WTC11 (cell line): ENCODE data around the gene USH1C. TPM values are rescaled to one million over a fixed set of nuclear protein-coding genes. Genes with fewer than 3 reads are reported as not detected.

Experiments used
- ATAC-seq: fragments of 200-7000 bp; cut with Tn5 transposase; 2 replicates; pipeline ENCODE4 v1.10.0; 2021; ENCODE audit warnings: mild to moderate bottlenecking, moderate library complexity
- CTCF ChIA-PET: fragments of 300-600 bp; sonication (Branson Sonifier 250); formaldehyde crosslinking; loops from one replicate; lab custom pipeline; 2021; ENCODE audit warnings: antibody characterized with exemption; lab: Charles Lee
- POLR2A ChIA-PET: fragments of 350-600 bp; sonication (Branson Sonifier 250); formaldehyde crosslinking; loops from one replicate; lab custom pipeline; 2021; ENCODE audit warnings: antibody characterized with exemption; lab: Charles Lee
- DNase-seq: peaks from one replicate; pipeline ENCODE4 v3.0.0; 2021; ENCODE audit warnings: low spot score
- H3K27ac Mint-ChIP-seq: 2 replicates; pipeline ENCODE4 v1.8.0; 2021; ENCODE audit warnings: mixed read lengths
- H3K27me3 Mint-ChIP-seq: 2 replicates; pipeline ENCODE4 v1.8.0; 2021; ENCODE audit warnings: low read depth, mild to moderate bottlenecking, moderate library complexity, mixed read lengths
- H3K36me3 Mint-ChIP-seq: 2 replicates; pipeline ENCODE4 v1.8.0; 2021; ENCODE audit warnings: mixed read lengths
- H3K4me1 Mint-ChIP-seq: 2 replicates; pipeline ENCODE4 v1.8.0; 2022; ENCODE audit warnings: mixed read lengths
- H3K4me3 Mint-ChIP-seq: 2 replicates; pipeline ENCODE4 v1.8.0; 2021; ENCODE audit warnings: mild to moderate bottlenecking, moderate library complexity, mixed read lengths
- H3K9me3 Mint-ChIP-seq: 2 replicates; pipeline ENCODE4 v1.8.0; 2021; ENCODE audit warnings: mixed read lengths
- CTCF ChIP-seq: fragments of 200-600 bp; IDR thresholded peaks from 2 replicates; pipeline ENCODE4 v1.8.0; 2022; ENCODE audit warnings: antibody characterized with exemption
- ELF4 ChIP-seq: sonication (generic); formaldehyde crosslinking; IDR thresholded peaks from 2 replicates; pipeline ENCODE4 v1.8.1; 2022; ENCODE audit warnings: low read depth, mild to moderate bottlenecking, moderate library complexity, missing genetic modification reagents
- ETV6 ChIP-seq: sonication (generic); formaldehyde crosslinking; IDR thresholded peaks from 2 replicates; pipeline ENCODE4 v1.8.1; 2022; ENCODE audit warnings: mild to moderate bottlenecking, missing genetic modification reagents
- GABPB1 ChIP-seq: sonication (generic); formaldehyde crosslinking; IDR thresholded peaks from 2 replicates; pipeline ENCODE4 v1.8.1; 2023; ENCODE audit warnings: mild to moderate bottlenecking, missing genetic modification reagents
- MXD4 ChIP-seq: fragments of 250-450 bp; sonication (Bioruptor Pico); IDR thresholded peaks from 2 replicates; pipeline ENCODE4 v1.8.0; 2021; ENCODE audit warnings: mild to moderate bottlenecking, moderate library complexity, borderline replicate concordance
- NR2C2 ChIP-seq: sonication (generic); formaldehyde crosslinking; IDR thresholded peaks from 2 replicates; pipeline ENCODE4 v1.8.0; 2022; ENCODE audit warnings: mild to moderate bottlenecking, missing genetic modification reagents
- NR3C1 ChIP-seq: sonication (generic); formaldehyde crosslinking; conservative IDR thresholded peaks from 2 replicates; pipeline ENCODE4 v1.8.1; 2023; ENCODE audit warnings: low read depth, mild to moderate bottlenecking, missing genetic modification reagents
- PRRX2 ChIP-seq: fragments of 250-450 bp; sonication (Bioruptor Pico); IDR thresholded peaks from 2 replicates; pipeline ENCODE4 v1.8.0; 2021; ENCODE audit warnings: mild to moderate bottlenecking
- SOX15 ChIP-seq: fragments of 250-450 bp; sonication (Bioruptor Pico); IDR thresholded peaks from 2 replicates; pipeline ENCODE4 v1.9.0; 2021; ENCODE audit warnings: mild to moderate bottlenecking
- SP1 ChIP-seq: sonication (generic); formaldehyde crosslinking; conservative IDR thresholded peaks from 2 replicates; pipeline ENCODE4 v1.8.1; 2022; ENCODE audit warnings: missing genetic modification reagents
- TEAD4 ChIP-seq: sonication (generic); formaldehyde crosslinking; IDR thresholded peaks from 2 replicates; pipeline ENCODE4 v1.8.0; 2022; ENCODE audit warnings: mild to moderate bottlenecking, missing genetic modification reagents
- ZNF219 ChIP-seq: sonication (generic); formaldehyde crosslinking; IDR thresholded peaks from 2 replicates; pipeline ENCODE4 v1.8.0; 2023; ENCODE audit warnings: missing genetic modification reagents, mild to moderate bottlenecking, borderline replicate concordance
- total RNA-seq: library from RNA; stranded (reverse); gene quantifications from 3 replicates; pipeline ENCODE4 v1.2.3, GENCODE V29; 2021
- TF ChIP-seq, protein P1 (sequence below): fragments of 250-450 bp; sonication (Bioruptor Pico); IDR thresholded peaks from 2 replicates; pipeline ENCODE4 v1.9.0; 2021; ENCODE audit warnings: mild to moderate bottlenecking
- TF ChIP-seq, protein P2 (sequence below): sonication (generic); formaldehyde crosslinking; IDR thresholded peaks from 2 replicates; pipeline ENCODE4 v1.8.0; 2022; ENCODE audit warnings: mild to moderate bottlenecking, missing genetic modification reagents
- TF ChIP-seq, protein P3 (sequence below): sonication (generic); formaldehyde crosslinking; IDR thresholded peaks from 2 replicates; pipeline ENCODE4 v1.8.1; 2023; ENCODE audit warnings: mild to moderate bottlenecking, missing genetic modification reagents, moderate library complexity
- TF ChIP-seq, protein P4 (sequence below): fragments of 250-450 bp; sonication (Bioruptor Pico); IDR thresholded peaks from 2 replicates; pipeline ENCODE4 v1.9.0; 2021; ENCODE audit warnings: moderate library complexity, mild to moderate bottlenecking, inconsistent platforms, borderline replicate concordance
- TF ChIP-seq, protein P5 (sequence below): sonication (generic); formaldehyde crosslinking; IDR thresholded peaks from 2 replicates; pipeline ENCODE4 v1.8.1; 2023; ENCODE audit warnings: mild to moderate bottlenecking, moderate library complexity, missing genetic modification reagents
- TF ChIP-seq, protein P6 (sequence below): fragments of 250-450 bp; sonication (Bioruptor Pico); IDR thresholded peaks from 2 replicates; pipeline ENCODE4 v1.9.0; 2021; ENCODE audit warnings: mild to moderate bottlenecking, borderline replicate concordance
- TF ChIP-seq, protein P7 (sequence below): sonication (generic); formaldehyde crosslinking; IDR thresholded peaks from 2 replicates; pipeline ENCODE4 v1.8.1; 2023; ENCODE audit warnings: mild to moderate bottlenecking, missing genetic modification reagents
- TF ChIP-seq, protein P8 (sequence below): sonication (generic); formaldehyde crosslinking; IDR thresholded peaks from 2 replicates; pipeline ENCODE4 v1.8.1; 2023; ENCODE audit warnings: mild to moderate bottlenecking, missing genetic modification reagents

The USH1C gene
- total RNA-seq, 1 experiment from 2014 or later, result 3.9 TPM

- no peaks in the 10 kb centered on the region; the same call in 1 of the 2 replicates for H3K9me3 Mint-ChIP-seq
- TF ChIP-seq, protein P1, sequence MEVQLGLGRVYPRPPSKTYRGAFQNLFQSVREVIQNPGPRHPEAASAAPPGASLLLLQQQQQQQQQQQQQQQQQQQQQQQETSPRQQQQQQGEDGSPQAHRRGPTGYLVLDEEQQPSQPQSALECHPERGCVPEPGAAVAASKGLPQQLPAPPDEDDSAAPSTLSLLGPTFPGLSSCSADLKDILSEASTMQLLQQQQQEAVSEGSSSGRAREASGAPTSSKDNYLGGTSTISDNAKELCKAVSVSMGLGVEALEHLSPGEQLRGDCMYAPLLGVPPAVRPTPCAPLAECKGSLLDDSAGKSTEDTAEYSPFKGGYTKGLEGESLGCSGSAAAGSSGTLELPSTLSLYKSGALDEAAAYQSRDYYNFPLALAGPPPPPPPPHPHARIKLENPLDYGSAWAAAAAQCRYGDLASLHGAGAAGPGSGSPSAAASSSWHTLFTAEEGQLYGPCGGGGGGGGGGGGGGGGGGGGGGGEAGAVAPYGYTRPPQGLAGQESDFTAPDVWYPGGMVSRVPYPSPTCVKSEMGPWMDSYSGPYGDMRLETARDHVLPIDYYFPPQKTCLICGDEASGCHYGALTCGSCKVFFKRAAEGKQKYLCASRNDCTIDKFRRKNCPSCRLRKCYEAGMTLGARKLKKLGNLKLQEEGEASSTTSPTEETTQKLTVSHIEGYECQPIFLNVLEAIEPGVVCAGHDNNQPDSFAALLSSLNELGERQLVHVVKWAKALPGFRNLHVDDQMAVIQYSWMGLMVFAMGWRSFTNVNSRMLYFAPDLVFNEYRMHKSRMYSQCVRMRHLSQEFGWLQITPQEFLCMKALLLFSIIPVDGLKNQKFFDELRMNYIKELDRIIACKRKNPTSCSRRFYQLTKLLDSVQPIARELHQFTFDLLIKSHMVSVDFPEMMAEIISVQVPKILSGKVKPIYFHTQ (CRISPR knock-in tag), result no peak
- TF ChIP-seq, protein P2, sequence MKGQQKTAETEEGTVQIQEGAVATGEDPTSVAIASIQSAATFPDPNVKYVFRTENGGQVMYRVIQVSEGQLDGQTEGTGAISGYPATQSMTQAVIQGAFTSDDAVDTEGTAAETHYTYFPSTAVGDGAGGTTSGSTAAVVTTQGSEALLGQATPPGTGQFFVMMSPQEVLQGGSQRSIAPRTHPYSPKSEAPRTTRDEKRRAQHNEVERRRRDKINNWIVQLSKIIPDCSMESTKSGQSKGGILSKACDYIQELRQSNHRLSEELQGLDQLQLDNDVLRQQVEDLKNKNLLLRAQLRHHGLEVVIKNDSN (CRISPR knock-in tag), result no peak
- TF ChIP-seq GABPB1 (CRISPR knock-in tag) (no peak), ELF4 (no peak), TEAD4 (CRISPR knock-in tag) (no peak), NR3C1 (CRISPR knock-in tag) (no peak), ETV6 (CRISPR knock-in tag) (no peak), PRRX2 (CRISPR knock-in tag) (no peak), NR2C2 (CRISPR knock-in tag) (no peak), SP1 (no peak), MXD4 (CRISPR knock-in tag) (no peak), ZNF219 (CRISPR knock-in tag) (no peak), SOX15 (CRISPR knock-in tag) (no peak), CTCF (no peak)
- TF ChIP-seq, protein P3, sequence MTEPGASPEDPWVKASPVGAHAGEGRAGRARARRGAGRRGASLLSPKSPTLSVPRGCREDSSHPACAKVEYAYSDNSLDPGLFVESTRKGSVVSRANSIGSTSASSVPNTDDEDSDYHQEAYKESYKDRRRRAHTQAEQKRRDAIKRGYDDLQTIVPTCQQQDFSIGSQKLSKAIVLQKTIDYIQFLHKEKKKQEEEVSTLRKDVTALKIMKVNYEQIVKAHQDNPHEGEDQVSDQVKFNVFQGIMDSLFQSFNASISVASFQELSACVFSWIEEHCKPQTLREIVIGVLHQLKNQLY (CRISPR knock-in tag), result no peak
- TF ChIP-seq, protein P4, sequence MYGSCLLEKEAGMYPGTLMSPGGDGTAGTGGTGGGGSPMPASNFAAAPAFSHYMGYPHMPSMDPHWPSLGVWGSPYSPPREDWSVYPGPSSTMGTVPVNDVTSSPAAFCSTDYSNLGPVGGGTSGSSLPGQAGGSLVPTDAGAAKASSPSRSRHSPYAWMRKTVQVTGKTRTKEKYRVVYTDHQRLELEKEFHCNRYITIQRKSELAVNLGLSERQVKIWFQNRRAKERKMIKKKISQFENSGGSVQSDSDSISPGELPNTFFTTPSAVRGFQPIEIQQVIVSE, result no peak
- TF ChIP-seq, protein P5, sequence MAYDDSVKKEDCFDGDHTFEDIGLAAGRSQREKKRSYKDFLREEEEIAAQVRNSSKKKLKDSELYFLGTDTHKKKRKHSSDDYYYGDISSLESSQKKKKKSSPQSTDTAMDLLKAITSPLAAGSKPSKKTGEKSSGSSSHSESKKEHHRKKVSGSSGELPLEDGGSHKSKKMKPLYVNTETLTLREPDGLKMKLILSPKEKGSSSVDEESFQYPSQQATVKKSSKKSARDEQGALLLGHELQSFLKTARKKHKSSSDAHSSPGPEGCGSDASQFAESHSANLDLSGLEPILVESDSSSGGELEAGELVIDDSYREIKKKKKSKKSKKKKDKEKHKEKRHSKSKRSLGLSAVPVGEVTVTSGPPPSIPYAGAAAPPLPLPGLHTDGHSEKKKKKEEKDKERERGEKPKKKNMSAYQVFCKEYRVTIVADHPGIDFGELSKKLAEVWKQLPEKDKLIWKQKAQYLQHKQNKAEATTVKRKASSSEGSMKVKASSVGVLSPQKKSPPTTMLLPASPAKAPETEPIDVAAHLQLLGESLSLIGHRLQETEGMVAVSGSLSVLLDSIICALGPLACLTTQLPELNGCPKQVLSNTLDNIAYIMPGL (CRISPR knock-in tag), result no peak
- TF ChIP-seq, protein P6, sequence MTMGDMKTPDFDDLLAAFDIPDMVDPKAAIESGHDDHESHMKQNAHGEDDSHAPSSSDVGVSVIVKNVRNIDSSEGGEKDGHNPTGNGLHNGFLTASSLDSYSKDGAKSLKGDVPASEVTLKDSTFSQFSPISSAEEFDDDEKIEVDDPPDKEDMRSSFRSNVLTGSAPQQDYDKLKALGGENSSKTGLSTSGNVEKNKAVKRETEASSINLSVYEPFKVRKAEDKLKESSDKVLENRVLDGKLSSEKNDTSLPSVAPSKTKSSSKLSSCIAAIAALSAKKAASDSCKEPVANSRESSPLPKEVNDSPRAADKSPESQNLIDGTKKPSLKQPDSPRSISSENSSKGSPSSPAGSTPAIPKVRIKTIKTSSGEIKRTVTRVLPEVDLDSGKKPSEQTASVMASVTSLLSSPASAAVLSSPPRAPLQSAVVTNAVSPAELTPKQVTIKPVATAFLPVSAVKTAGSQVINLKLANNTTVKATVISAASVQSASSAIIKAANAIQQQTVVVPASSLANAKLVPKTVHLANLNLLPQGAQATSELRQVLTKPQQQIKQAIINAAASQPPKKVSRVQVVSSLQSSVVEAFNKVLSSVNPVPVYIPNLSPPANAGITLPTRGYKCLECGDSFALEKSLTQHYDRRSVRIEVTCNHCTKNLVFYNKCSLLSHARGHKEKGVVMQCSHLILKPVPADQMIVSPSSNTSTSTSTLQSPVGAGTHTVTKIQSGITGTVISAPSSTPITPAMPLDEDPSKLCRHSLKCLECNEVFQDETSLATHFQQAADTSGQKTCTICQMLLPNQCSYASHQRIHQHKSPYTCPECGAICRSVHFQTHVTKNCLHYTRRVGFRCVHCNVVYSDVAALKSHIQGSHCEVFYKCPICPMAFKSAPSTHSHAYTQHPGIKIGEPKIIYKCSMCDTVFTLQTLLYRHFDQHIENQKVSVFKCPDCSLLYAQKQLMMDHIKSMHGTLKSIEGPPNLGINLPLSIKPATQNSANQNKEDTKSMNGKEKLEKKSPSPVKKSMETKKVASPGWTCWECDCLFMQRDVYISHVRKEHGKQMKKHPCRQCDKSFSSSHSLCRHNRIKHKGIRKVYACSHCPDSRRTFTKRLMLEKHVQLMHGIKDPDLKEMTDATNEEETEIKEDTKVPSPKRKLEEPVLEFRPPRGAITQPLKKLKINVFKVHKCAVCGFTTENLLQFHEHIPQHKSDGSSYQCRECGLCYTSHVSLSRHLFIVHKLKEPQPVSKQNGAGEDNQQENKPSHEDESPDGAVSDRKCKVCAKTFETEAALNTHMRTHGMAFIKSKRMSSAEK, result no peak
- TF ChIP-seq, protein P7, sequence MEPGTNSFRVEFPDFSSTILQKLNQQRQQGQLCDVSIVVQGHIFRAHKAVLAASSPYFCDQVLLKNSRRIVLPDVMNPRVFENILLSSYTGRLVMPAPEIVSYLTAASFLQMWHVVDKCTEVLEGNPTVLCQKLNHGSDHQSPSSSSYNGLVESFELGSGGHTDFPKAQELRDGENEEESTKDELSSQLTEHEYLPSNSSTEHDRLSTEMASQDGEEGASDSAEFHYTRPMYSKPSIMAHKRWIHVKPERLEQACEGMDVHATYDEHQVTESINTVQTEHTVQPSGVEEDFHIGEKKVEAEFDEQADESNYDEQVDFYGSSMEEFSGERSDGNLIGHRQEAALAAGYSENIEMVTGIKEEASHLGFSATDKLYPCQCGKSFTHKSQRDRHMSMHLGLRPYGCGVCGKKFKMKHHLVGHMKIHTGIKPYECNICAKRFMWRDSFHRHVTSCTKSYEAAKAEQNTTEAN (CRISPR knock-in tag), result no peak
- TF ChIP-seq, protein P8, sequence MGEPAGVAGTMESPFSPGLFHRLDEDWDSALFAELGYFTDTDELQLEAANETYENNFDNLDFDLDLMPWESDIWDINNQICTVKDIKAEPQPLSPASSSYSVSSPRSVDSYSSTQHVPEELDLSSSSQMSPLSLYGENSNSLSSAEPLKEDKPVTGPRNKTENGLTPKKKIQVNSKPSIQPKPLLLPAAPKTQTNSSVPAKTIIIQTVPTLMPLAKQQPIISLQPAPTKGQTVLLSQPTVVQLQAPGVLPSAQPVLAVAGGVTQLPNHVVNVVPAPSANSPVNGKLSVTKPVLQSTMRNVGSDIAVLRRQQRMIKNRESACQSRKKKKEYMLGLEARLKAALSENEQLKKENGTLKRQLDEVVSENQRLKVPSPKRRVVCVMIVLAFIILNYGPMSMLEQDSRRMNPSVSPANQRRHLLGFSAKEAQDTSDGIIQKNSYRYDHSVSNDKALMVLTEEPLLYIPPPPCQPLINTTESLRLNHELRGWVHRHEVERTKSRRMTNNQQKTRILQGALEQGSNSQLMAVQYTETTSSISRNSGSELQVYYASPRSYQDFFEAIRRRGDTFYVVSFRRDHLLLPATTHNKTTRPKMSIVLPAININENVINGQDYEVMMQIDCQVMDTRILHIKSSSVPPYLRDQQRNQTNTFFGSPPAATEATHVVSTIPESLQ (CRISPR knock-in tag), result no peak
- H3K27ac Mint-ChIP-seq, result no peak overlapping the region
- peaks cover 16% of the 10 kb centered on the region for H3K4me1 Mint-ChIP-seq
- ATAC-seq, result no peak
- CTCF ChIA-PET, result no interaction called here
- POLR2A ChIA-PET, result no interaction called here
- no peaks in the 10 kb centered on the region for H3K36me3 Mint-ChIP-seq
- DNase-seq, result peak; percentile 5
- no peaks in the 10 kb centered on the region; the same call in 1 of the 2 replicates for H3K27me3 Mint-ChIP-seq
- no peak overlapping the region for H3K4me3 Mint-ChIP-seq
Measured at GRCh38 chr11:17578958-17579357, 34.7 kb upstream of the USH1C start.
